ENCODE results near the gene PDCD1. TPM values are rescaled to one million over a fixed set of nuclear protein-coding genes. Genes with fewer than 3 reads are reported as not detected.

Gene PDCD1
- total and polyA plus RNA-seq, 2 of the 8 experiments (the other 6 are each of a cell fraction or from before 2014, with no cell fraction given) = 0.48 to 1.1 TPM

GRCh38 chr2:241885946-241886643 lies 27.4 kb upstream of the PDCD1 start (continued):
- TF ChIP-seq CEBPB (IDR thresholded peaks at IDR 0.05; ENCODE audit: low read depth, low read length) = no peak
- TF ChIP-seq ATF3 (IDR thresholded peaks at IDR 0.05; ENCODE audit: insufficient read depth, low read depth, low read length) = no peak
- TF ChIP-seq CHD7 (IDR thresholded peaks at IDR 0.05; ENCODE audit: insufficient replicate concordance, low read length) = no peak
- TF ChIP-seq ASH2L (IDR thresholded peaks at IDR 0.05; ENCODE audit: low read length) = no peak
- TF ChIP-seq CHD2 (IDR thresholded peaks at IDR 0.05; ENCODE audit: low read length) = no peak
- no peak for TF ChIP-seq JUND (IDR thresholded peaks at IDR 0.05; ENCODE audit: low read length)
- TF ChIP-seq KDM4A (IDR thresholded peaks at IDR 0.05; ENCODE audit: low read depth, low read length, severe bottlenecking) = no peak
- no peak for TF ChIP-seq TEAD4 (IDR thresholded peaks at IDR 0.05; ENCODE audit: low read depth, low read length)
- no peak for TF ChIP-seq JUN (IDR thresholded peaks at IDR 0.05; ENCODE audit: low read depth, low read length)

Data from H1 (cell line).